HG03432 (cell line): ENCODE data around the gene SPATA31E1.
"Not testable (repeated sequence)": the region's sequence is repeated elsewhere in the genome, so short reads cannot be mapped to it uniquely, and the experiment has no call there.

ENCODE experiments used
- ATAC-seq: cut with Tn5 transposase; IDR thresholded peaks from one replicate; pipeline ENCODE4 v1.9.1; 2021; ENCODE audit warnings: mild to moderate bottlenecking, moderate library complexity; ENCODE audit not compliant: unreplicated experiment

The SPATA31E1 gene

GRCh38 chr9:87884578-87885459, 2.1 kb downstream of the SPATA31E1 start:
- no peak for ATAC-seq

DNA sequence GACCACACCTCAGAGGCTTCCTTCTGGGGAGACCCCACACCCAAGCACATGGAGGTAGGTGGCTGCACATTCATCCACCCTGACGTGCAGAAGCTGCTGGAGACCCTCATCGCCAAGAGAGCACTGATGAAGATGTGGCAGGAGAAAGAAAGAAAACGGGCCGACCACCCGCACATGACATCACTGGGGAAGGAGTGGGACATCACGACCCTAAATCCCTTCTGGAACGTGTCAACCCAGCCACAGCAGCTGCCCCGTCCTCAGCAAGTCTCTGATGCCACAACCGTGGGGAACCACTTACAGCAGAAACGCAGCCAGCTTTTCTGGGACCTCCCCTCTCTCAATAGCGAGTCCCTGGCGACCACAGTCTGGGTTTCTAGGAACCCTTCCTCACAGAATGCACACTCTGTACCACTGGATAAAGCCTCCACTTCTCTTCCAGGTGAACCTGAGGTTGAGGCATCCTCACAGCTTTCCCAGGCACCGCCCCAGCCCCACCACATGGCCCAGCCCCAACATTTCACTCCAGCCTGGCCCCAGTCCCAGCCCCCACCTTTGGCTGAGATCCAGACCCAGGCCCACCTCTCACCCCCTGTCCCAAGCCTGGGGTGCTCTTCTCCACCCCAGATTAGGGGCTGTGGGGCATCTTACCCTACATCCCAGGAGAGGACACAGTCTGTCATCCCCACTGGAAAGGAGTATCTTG, 3.0 kb downstream of the SPATA31E1 start:
- ATAC-seq = no peak

GRCh38 chr9:87886210-87886932, 3.7 kb downstream of the SPATA31E1 start:
- ATAC-seq = no peak

- no peak for ATAC-seq
Measured at GRCh38 chr9:87886933-87887505, 4.3 kb downstream of the SPATA31E1 start.

DNA sequence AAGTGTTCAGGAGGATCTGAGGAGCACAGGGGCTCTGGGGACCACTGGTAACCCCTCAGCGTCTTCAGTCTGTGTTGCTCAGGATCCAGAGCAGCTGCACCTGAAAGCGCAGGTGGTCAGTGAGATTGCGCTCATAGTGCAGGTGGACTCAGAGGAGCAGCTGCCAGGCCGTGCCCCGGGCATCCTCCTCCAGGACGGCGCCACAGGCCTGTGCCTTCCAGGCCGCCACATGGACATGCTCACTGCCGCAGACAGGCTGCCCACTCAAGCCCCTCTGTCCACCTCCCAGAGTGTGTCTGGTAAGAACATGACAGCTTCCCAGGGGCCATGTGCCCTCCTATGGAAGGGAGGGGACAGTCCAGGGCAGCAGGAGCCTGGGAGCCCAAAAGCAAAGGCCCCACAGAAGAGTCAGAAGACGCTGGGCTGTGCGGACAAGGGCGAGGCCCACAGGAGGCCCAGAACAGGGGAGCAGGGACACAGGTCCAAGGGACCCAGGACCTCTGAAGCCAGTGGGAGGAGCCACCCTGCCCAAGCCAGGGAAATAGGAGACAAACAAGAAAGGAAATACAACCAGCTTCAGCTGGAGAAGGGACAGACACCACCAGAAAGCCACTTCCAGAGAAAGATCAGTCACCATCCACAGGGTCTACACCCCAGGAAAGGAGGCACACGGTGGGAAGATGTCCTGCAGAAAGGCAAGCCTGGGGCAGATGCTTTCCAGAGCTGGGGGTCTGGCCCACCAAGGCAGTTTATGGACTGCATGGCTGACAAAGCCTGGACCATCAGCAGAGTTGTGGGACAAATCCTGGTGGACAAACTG, 5.2 kb downstream of the SPATA31E1 start:
- no peak for ATAC-seq

- ATAC-seq = no peak
Measured at GRCh38 chr9:87888501-87888900, 5.8 kb downstream of the SPATA31E1 start.

DNA sequence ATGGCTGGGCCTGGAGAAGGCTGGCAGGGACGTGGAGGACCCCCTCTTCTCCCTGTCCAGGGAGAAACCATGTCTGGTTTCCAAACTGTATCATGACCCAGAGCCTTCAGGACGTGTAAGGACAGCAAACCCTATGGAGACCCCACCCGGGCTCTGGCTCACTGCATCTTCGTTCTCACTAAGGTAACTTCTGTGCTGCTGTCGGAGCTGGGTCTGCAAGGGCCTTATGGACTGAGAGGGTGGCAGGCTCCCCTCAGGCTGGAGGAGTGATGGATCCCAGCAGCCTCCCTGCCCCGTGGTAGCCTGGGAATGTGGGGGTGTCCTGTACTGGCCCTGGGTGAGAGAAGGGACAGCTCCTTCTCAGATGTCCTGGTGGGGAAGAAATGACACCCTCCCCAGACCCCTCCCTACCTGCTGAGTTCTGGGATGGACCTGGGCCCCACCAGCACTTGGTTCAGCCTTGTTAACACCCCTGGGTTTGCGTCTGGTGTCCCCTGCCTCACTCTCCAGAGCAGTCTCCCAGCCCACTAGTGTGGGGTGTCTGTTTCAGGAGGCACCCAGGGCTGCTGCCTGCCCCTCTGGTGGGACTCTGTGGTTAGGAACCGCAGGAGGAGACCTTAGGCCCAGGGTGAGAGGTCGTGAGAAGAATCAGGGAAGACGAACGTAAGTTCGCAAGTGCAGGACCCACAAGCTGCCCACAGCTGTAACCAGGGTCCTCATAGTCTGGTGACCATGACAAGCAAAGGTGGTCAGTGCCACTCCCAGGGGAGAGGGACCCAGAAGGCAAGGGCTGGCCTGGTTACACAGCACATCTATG, 6.6 kb downstream of the SPATA31E1 start:
- ATAC-seq = no peak

- ATAC-seq = no peak
Measured at GRCh38 chr9:87889882-87890252, 7.2 kb downstream of the SPATA31E1 start.

GRCh38 chr9:87890837-87891236, 8.2 kb downstream of the SPATA31E1 start:
- ATAC-seq = no peak

DNA sequence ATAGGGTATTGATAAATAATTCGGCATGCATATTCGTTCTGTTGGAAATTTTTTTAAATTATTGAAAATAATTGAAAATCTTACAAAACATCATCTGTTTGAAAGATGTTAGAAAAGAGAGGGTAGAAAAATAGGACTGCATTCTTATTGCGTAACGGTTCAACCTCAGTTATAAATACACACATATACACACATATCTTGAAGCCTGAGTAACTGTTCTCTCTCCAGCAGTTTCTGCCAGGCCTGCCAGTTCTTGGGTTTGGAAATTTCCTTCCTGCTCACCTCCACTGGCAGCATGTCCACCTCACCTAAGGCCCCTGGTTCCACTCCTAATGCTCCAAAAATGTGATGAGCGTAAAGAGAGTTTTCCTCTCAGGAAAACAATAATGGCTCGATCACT, 9.1 kb downstream of the SPATA31E1 start:
- no peak for ATAC-seq

DNA sequence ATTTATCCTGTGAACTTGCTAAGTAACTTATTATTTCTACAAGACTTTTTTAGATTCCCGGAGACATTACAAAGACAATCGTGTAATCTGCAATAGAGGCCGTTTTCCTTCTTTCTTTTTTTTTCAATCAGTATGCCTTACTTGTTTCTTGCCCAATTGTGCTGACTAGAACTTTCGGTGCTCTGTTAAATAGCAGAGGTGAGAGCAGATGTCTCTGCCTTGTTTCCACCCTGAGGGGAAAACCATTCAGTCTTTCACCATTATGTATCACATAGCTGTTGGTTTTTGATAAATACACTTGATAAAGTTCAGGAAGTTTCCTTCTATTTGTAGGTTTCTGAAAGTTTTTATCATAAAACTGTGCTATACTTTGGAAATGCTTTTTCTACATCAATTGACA, 10.3 kb downstream of the SPATA31E1 start:
- ATAC-seq = no peak

DNA sequence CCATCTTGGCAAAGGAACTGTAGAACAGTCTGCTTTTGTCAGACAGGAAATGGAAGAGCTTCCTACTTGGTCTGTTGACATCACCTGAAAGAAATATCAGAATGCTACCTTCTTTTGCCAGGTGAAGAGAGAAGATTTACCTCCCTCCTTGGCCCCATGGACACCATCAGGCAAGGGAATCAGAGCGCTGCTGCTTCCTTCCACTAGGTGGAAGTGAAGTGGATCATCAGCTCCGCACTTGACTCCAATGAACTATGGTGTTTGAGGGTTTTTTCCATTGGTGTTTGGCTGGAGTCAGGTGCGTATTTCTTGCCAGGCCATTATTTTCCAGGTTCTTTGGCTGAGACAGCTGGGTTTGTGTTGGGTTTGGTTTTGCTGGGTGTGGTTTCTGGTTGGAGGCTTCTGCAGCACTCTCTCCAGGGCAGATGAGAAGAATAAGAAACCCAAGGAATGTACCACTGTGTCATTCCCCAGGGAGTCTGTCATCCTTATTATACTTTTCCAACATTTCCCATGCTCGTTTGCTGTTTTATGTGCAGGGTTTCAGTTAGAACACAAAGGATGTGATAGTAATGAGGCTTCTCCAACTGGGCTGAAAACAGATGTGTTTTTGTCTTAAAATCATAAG, 12.4 kb downstream of the SPATA31E1 start:
- ATAC-seq = no peak

DNA sequence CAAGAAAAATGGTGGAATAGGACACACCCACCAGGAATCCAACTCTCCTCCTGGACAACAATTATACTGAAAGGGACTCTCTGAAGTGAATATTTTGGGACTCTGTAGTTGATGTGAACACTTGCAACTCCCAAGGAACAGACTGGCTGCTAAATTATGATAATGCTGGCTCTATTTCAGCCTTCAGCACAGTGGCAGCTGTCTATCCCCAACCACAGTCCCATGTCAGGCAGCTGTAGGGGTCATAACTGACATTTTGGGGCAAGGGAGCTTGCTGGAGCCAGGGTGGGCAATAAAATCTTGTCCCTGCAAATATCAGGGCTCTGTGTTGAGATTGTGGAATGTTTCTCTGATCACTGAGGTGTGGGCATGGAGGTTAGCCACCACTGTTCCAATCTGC, 14.2 kb downstream of the SPATA31E1 start:
- ATAC-seq = no peak

DNA sequence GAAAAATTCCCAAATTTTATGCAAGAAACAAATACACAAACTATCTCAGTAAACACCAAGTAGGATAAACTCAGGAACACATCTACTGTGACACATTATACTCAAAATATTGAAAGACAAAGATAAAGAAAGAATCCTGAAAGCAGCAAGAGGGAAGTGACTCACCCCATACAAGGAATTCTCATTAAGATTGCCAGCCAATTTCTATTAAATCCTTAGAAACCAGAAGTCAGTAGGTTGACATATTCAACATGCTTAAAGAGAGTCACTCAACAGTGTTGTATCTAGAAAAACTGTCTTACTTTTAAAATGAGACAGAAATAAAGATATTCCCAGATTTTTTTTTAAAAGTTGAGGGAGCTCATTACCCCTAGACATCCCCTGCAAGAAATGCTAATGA, 15.5 kb downstream of the SPATA31E1 start:
- ATAC-seq = no peak

DNA sequence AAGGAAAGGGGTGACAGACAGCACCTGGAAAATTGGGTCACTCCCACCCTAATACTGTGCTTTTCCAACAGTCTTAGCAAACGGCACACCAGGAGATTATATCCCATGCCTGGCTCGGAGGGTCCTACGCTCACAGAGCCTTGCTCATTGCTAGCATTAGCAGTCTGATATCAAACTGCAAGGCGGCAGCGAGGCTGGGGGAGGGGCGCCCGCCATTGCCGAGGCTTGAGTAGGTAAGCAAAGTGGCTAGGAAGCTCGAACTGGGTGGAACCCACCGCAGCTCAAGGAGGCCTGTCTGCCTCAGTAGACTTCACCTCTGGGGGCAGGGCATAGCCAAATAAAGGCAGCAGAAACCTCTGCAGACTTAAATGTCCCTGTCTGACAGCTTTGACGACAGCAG, 19.7 kb downstream of the SPATA31E1 start:
- not testable (repeated sequence) for ATAC-seq

- no peak for ATAC-seq
Measured at GRCh38 chr9:87909310-87910041, 26.8 kb downstream of the SPATA31E1 start.

DNA sequence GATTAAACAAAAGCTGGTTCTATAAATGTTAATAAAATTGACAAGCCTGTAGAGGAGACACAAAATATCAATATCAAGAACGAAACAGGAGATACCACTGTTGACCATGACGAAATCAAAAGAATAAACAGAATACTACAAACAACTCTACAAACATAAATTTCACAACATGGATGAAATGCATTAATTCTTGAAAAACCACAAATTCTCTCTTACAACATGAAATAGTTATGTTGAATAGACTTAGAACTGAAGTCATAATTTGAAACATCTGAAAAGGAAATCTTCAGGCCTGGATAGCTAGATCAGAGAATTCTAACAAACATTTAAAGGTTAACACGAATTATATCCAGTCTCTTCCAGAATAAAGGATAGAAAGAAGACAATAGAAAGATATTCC, 28.1 kb downstream of the SPATA31E1 start:
- ATAC-seq = no peak

DNA sequence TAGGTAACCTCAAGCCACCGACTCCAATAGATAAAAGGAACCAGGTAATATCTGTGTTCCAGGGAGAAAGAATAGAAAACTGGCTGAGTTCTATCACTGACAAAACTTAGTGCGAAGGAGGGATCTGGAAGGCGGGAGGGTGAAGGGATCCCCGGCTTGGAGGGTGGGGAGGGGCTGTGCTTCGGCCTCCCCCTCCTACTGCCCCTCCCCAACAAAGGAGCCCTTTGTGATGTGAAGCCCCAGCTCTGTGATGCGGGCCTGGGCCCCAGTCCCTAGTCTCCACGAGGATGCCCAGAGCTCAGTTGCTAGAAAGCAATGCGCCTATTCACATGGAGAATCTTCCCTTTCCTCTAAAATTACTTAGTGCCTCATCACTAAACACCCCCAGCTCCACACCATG, 35.0 kb downstream of the SPATA31E1 start, which contains the start of gene SPATA31C1:
TSS of gene SPATA31C1 (plus strand) at position 301 of the 400 bp plus-strand sequence.
- not testable (repeated sequence) for ATAC-seq
